OCI-LY7 (cell line): Measurements from ENCODE around the gene KLF2.

Experiments
- CTCF ChIP-seq: fragments of 200-600 bp; sonication (generic); conservative IDR thresholded peaks from 2 replicates; pipeline ENCODE4 v1.5.1; 2014; ENCODE audit warnings: mild to moderate bottlenecking, antibody characterized with exemption, low read length, moderate library complexity, mixed read lengths
- EZH2phosphoT487 ChIP-seq: fragments of 200-600 bp; sonication (generic); IDR thresholded peaks from 2 replicates; pipeline ENCODE4 v1.6.1; 2018; ENCODE audit warnings: low read depth, borderline replicate concordance, mild to moderate bottlenecking, mixed run types, antibody characterized with exemption, low read length, moderate library complexity, mixed read lengths

GRCh38 chr19:16327169-16327475 lies 2.5 kb downstream of the KLF2 start:
- no peak for TF ChIP-seq CTCF
- no peak for TF ChIP-seq EZH2phosphoT487
